Activated effector memory CD4-positive, alpha-beta T cell treated with Interleukin-2 at 50 U/mL for 16 hours (primary cell): ENCODE measurements around the gene RNU1-2.
"Not testable (repeated sequence)": the region's sequence is repeated elsewhere in the genome, so short reads cannot be mapped to it uniquely, and the experiment has no call there.

Experiments used
- DNase-seq: peaks from one replicate; pipeline ENCODE4 v3.0.0-alpha.2; 2020

Gene RNU1-2

DNA sequence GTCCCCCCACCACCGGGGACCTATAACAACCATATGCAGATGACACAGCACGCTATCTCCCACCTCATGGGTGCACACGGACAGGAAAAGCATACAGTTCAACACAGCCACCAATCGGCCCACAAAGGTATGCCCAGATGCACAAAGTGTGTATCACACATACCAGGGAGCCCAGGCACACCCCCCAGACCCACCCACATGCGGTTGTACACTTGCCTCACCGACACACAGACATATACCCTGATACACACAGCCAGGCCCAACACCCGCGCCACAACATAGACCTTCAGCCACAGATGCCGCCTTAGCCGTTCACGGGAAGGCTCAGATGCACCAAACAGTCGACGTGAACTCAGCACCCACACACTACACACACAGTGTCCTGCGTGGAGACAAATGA, 31.5 kb downstream of the RNU1-2 start:
- no peak for DNase-seq

DNA sequence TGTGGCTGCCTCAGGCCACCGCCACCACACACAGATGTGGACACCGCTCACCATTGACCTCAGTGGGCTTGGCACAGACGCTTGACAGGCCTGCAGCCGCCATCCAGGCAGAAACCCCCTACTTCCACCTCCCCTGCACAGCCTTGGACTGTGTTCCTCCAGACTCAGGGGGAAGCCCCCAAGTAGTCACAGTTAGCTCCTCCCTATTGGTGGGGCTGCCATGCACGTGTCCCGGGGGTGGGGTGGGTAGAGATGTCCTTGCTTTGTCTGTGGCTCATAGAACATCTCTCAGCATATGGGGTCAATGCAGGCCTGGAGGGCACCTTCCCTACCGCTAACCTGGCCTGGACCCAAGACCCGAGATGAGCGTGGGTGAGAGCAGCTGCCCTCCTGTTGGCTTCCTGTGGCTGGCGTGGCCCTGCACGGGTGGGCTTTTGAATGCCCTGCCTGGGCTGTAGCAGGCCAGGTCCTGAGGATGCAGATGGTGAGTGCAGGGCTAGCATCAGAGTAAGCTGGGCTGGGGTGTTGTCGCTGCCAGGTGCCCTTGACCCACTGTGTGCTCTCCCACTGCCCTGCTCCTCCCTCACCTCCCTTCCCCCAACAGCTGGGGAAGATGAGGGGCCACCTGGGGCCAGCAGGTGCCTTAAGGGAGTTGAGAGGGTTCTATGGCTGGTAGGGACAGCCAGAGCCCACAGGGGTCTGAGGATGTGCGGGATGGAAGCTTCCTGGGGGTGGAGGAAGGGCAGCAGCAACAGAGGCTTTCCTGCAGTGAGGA, 32.1 kb downstream of the RNU1-2 start:
- no peak for DNase-seq

DNA sequence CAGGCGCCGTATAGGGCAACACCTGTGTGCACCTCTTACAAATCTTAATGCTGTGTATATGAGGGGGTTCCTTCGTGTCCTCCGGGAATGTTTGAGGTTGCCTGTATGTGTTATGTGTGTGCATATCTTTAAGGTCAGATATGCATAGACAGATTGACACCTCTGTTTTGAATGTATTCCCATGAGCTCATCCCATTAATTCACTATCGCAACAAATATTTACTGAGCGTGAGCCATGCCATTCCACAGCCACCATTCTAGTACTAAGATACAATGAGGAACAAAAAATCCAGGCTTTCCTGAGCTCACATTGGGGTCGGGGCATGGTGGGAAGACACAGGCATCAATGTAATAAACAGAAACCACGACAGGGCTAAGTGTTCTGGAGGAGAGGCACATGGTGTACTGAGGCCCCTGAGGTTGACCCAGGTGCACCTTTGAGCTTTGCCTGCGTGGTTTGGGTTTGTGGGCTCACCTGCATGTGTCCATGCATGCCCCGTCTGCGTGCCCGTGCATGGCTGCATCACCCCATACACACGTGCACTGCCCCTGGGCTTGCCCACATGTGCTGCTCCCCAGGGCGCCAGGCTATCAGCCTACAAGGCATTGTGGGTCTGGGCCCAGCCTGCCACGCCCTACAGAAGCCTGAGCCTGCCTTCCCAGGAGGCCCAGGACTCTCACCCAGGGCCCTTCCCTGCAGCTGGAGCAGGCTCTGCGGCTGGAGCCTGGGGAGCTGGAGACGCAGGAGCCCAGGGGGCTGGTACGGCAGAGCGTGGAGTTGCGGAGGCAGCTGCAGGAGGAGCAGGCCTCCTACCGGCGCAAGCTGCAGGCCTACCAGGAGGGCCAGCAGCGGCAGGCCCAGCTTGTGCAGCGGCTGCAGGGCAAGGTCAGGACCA, 33.6 kb downstream of the RNU1-2 start:
- DNase-seq, result not testable (repeated sequence)

- DNase-seq, result not testable (repeated sequence)
Measured at GRCh38 chr1:16931206-16931934, 35.6 kb downstream of the RNU1-2 start.

- DNase-seq, result not testable (repeated sequence)
Measured at GRCh38 chr1:16933945-16934344, 38.2 kb downstream of the RNU1-2 start.

DNA sequence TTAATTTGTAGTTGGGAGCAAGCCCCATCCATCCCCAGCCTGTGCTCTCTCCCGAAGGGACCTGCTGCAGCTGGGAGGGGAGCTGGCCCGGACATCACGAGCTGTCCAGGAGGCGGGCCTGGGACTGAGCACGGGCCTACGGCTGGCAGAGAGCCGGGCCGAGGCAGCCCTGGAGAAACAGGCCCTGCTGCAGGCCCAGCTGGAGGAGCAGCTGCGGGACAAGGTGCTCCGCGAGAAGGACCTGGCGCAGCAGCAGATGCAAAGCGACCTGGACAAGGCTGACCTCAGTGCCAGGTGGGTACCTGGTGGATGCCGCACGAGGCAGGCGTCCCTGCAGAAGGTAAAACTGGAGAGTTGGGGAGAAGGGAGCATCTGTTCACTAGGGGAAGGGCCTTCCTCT, 40.8 kb downstream of the RNU1-2 start:
- DNase-seq, result not testable (repeated sequence)

DNA sequence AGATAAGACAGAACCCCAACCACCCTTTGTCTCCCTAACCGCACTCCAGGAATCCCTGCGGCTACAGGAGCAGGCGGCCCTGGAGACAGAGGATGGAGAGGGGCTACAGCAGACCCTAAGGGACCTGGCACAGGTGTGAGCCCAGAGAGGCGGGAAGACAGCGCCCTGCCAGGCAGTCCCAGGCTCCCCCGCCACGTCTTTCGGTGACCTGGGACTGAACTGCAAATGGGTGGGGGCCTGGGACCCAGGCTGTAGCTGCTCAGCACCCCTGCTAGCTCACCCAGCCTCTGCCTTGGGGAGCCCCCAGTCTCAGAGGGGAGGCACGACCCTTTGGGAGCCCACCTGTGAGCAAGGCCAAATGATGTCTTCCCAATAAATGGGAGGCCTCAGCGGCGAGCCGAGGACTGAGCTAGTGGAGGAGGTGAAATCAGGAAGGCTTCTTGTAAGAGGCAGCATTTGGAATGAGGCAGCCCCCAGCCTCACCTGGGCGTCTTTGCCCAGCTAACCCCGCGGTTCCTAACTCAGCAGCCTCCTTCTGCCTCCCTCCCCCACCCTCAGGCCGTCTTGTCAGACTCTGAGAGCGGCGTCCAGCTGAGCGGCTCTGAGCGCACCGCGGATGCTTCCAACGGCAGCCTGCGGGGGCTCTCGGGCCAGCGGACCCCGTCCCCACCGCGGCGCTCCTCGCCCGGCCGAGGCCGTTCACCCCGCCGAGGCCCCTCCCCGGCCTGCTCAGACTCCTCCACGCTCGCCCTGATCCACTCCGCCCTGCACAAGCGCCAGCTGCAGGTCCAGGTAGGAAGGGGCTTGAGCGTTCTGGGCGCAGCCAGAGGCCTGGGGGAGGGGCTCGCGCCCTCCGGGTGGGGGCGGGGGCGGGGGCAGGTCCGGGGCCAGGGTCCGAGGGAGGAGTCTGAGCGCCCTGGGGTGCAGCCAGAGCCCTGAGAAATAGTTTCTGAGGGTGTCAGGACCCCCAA, 42.9 kb downstream of the RNU1-2 start:
- DNase-seq, result no peak

DNA sequence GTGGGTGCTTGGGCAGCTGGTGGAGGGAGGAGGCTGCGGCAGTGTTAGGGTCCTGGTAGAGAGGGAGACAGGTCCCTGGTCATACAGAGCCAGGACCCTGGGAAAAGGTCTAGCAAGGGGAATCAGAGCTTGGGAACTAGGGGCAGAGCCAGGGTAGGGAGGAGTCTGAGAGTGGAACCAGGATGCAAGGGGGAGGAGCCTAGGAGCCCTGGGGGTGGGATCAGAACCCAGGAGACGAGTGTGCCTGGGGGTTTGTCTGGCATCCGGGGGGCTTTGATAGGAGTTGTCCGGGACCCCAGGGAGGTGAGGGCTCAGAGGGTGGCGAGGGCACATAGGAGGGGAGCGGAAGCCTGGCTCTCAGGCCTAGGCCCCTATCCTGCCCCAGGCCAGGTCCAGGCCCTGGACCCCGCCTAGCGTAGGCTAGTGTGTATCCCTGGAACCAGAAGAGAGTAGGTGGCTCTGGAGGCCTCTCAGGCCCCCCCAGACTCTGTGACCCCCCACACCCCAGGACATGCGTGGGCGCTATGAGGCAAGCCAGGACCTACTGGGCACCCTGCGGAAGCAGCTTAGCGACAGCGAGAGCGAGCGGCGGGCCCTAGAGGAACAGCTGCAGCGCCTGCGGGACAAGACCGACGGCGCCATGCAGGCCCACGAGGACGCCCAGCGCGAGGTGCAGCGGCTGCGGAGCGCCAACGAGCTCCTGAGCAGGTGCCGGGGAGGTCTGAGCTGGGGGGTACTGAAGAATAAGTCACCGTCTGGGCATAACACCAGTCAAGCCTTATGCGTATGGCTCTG, 43.8 kb downstream of the RNU1-2 start:
- DNase-seq, result not testable (repeated sequence)

- DNase-seq, result no peak
Measured at GRCh38 chr1:16944038-16944437, 48.3 kb downstream of the RNU1-2 start.

DNA sequence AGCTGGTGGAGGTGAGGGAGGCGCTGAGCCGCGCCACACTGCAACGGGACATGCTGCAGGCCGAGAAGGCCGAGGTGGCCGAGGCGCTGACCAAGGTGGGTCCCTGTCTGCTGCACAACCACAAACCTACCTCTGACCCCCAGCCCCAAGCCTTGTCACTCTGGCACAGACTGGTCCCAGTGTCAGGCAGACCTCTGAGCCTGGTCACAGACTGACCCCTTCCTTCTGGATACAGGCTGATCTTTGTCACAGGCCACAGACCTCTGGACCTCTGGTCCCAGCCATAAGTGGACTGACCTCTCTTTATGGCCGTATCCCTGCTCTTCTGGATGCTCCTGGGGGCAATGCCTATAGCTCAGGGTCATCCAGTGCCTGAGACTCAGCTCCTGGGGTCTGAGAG, 49.7 kb downstream of the RNU1-2 start:
- DNase-seq, result not testable (repeated sequence)
